WI38 (cell line): ENCODE measurements around the gene TTPAL.

Source experiments
- H3K4me3 ChIP-seq: 2 replicates; pipeline ENCODE4 v1.5.1; 2011; ENCODE audit warnings: low read depth, mild to moderate bottlenecking, control low read depth, low read length
- CTCF ChIP-seq: IDR thresholded peaks from 2 replicates; pipeline ENCODE4 v1.5.1; 2012; ENCODE audit warnings: low read depth, mild to moderate bottlenecking, control low read depth, low read length

TTPAL gene

GRCh38 chr20:44435630-44436335 is 39.9 kb upstream of the TTPAL start:
- H3K4me3 ChIP-seq, result no peak overlapping the region
- TF ChIP-seq CTCF, result no peak

- no peak for TF ChIP-seq CTCF
- no peak overlapping the region for H3K4me3 ChIP-seq
These were observed 39.3 kb upstream of the TTPAL start for GRCh38 chr20:44436393-44436792.

GRCh38 chr20:44437497-44437896 is 38.2 kb upstream of the TTPAL start:
- TF ChIP-seq CTCF, result no peak
- H3K4me3 ChIP-seq, result no peak overlapping the region

GRCh38 chr20:44438782-44439181 is 36.9 kb upstream of the TTPAL start:
- TF ChIP-seq CTCF, result no peak
- no peak overlapping the region for H3K4me3 ChIP-seq

GRCh38 chr20:44439318-44439717 is 36.4 kb upstream of the TTPAL start:
- H3K4me3 ChIP-seq, result no peak overlapping the region
- no peak for TF ChIP-seq CTCF

- H3K4me3 ChIP-seq, result no peak overlapping the region
- no peak for TF ChIP-seq CTCF
These were observed 33.2 kb upstream of the TTPAL start for GRCh38 chr20:44442298-44443070.
